Measurements from ENCODE around the gene USO1. TPM values are rescaled to one million over a fixed set of nuclear protein-coding genes. Genes with fewer than 3 reads are reported as not detected.
"Not testable (repeated sequence)": the region's sequence is repeated elsewhere in the genome, so short reads cannot be mapped to it uniquely, and the experiment has no call there.

Gene USO1, protein sequence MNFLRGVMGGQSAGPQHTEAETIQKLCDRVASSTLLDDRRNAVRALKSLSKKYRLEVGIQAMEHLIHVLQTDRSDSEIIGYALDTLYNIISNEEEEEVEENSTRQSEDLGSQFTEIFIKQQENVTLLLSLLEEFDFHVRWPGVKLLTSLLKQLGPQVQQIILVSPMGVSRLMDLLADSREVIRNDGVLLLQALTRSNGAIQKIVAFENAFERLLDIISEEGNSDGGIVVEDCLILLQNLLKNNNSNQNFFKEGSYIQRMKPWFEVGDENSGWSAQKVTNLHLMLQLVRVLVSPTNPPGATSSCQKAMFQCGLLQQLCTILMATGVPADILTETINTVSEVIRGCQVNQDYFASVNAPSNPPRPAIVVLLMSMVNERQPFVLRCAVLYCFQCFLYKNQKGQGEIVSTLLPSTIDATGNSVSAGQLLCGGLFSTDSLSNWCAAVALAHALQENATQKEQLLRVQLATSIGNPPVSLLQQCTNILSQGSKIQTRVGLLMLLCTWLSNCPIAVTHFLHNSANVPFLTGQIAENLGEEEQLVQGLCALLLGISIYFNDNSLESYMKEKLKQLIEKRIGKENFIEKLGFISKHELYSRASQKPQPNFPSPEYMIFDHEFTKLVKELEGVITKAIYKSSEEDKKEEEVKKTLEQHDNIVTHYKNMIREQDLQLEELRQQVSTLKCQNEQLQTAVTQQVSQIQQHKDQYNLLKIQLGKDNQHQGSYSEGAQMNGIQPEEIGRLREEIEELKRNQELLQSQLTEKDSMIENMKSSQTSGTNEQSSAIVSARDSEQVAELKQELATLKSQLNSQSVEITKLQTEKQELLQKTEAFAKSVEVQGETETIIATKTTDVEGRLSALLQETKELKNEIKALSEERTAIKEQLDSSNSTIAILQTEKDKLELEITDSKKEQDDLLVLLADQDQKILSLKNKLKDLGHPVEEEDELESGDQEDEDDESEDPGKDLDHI
- 60.8 and 68.3 TPM in 2 replicates for total RNA-seq (2014; rRNA removed; shearing (Covaris generic))
- polyA plus RNA-seq (2015; cell fraction: cytosol; rRNA removed), result 55.8 and 78.3 TPM in 2 replicates
- polyA plus RNA-seq (2015; cell fraction: nucleus; rRNA removed), result 91.3 and 94.7 TPM in 2 replicates

DNA sequence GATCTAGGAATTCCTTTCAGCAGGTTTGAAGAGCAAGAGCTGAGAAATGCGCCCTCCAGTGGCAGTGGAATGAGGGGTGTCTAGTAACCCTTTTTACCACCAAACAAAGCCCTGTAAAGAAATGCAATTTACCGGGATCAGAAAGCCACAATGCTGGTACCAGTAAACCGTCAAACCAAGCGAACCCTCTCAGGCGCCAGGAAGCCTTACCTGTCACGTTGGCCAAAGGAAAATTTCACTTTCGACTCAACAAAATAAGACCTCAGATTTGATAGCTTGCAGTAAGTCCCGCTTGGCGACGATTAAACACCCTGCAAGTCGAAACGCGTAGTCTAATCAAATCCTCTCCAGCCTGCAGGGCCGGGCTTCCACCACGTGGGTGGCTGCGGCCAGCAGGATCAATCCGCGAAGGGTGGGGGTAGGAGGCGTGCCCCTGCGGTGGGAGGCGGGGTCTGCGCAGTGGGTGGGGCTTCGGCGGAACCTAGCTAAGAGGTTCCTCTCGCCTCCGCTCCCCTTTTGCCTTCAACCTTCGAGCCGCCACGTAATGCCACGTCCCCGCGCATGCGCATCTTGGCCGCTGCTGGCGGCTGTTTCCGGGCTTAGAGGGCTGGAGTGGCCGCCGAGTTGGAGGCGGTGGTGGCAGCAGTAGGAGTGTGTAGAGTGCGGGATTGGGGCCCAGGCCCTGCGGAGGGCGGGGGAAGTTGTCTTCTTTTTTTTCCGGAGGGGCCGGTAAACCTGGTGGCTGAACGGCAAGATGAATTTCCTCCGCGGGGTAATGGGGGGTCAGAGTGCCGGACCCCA lies at the start of gene USO1:
TSS of gene USO1 (plus strand) at position 512 of the 801 bp plus-strand sequence. CDS start at position 755, 243 bp downstream.
- DNase-seq (ENCODE audit: low read depth), result peak; percentile 98

DNA sequence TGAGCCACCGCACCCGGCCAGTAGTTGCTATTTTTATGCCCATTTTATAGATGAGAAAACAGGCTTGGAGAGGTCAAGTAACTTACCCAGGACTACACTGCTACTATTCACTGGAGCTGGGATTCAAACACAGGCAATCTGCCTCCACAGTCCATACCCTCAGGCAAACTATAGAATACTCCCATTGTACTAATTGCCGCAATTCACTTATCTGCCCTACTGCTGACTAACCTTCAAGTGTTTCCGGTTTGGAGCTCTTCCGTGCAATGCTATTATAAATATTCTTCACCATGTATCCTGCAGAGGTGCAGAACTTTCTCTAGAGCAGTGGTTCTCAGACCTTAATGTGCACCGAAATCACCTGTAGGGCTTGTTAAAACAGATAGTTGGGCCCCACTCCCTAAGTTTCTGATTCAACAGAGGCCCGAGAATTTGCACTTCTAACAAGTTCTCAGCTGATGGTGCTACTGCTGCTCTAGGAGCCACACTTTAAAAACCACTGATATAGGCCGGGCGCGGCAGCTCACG lies 49.3 kb upstream of the USO1 start:
- DNase-seq (ENCODE audit: low read depth), result no peak

DNA sequence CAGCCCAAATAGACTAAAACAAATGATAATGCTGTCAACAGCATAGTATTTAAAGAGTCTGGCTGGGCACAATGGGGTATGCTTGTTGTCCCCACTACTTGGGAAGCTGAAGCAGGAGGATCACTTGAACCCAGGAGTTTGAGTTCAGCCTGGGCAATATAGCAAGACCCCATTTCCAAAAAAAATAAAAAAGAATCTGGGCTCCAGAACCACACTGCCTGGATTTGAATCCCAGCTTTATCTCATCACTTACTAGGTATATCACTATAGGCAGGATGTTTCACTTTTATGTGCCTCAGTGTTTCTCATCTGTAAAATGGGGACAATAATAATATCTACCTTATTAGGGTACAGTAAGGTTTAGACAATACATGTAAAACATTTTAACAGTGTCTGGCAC lies 45.9 kb upstream of the USO1 start:
- no peak for DNase-seq (ENCODE audit: low read depth)

DNA sequence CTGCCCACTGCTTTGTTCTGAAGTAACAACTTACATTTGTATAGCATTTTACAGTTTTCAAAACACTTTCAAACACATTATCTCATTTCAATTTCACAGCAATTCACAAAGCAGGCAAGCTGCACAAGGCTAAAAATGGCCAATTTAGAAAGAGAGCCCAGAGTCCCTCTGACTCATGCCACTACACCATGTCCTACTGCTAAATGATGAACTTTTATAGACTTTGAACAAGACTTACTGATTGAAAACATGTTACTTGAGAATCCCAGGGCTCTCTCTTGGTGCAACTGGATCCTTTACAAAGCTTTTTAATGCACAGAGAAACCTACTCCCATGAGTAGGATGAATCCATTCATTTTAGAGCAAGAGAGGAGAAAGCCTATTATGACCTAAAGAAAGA lies 45.4 kb upstream of the USO1 start:
- no peak for DNase-seq (ENCODE audit: low read depth)

DNA sequence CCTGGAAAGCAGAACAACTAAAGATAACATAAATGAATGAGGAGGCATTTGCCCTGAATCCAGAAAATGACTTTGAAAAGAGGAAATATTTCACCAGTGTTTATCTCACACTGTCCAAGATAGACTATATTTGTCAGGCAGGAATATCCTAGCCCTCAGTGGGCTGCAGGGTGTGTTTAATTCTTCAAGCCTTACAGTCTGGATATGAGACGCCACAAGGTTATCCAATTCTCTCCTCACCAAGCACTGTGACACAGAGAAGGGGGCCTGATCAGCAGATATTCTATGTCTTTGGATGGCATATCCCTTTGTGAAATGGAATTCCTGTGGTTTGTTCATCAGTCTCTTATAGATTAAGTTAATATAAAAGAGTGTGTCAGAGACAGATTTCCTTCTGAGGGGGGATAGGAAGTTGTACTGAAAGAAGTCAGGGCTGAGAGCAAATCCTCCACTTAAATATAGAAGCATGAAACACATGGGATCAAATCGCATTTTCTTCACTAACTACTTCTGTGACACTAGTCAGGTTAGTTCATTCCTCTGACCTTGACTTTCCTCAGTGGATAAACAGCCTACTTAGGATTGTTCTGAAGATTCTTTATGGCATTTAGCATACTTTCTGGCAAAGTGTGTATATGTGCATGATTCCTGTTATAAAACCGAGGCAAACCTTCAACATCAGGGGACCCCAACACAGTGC lies 44.4 kb upstream of the USO1 start:
- DNase-seq (ENCODE audit: low read depth), result no peak

DNA sequence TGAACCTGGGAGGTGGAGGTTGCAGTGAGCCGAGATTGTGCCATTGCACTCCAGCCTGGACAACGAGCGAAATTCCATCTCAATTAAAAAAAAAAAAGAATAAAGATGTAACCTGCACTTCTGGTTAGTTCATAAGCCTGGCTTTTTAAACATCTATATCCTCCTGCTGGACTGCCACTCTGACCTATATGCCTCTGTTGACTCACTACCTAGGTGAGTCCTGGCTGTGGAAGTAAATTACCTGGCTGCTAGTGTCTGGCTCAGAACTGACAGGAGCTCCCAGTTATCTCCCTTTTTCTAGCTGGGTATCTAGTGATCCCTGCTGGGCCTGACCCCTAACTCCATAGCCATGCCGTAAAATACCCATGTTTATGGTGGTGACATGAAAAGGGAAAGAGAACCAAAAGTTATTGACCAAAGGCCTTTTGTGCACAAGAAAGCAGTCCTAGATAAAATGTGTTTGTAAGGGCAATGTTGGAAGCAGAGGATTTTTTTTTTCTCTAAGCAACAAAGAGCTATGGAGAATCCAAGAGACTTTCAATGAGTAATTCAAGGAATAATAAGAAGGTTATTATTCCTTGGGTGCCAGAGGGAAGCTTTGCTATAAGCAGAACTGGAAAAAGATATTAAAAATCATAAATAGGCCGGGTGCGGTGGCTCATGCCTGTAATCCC lies 40.8 kb upstream of the USO1 start:
- DNase-seq (ENCODE audit: low read depth), result no peak

DNA sequence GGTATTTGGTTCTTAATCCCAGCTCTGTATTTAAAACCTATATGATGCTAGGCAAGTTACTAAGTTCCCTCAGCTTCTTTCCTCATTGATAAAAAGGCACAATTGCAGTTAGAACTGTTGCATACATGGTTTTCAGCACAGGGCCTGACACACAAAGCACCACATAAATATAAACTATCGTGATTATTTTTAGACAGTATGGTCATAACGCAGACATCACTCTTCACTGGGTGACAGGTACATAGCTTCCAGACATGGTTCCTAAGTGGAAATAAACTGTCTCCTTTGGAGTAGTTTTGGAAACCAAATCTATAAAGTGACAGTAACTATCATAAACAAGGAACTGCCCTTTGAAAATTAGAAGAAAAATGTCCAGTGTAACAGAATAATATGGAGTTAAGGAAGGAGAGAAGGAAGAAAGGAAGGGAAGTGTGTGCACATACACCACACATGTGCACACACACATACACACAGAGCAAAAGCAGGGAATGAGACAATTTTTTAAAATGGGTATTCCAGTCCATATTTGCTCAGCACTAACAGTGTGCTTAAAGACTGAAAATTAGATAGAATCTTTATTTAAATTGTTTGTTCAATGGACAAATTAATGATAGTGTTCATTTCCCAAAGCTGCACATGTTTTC lies 38.7 kb upstream of the USO1 start:
- DNase-seq (ENCODE audit: low read depth), result no peak

DNA sequence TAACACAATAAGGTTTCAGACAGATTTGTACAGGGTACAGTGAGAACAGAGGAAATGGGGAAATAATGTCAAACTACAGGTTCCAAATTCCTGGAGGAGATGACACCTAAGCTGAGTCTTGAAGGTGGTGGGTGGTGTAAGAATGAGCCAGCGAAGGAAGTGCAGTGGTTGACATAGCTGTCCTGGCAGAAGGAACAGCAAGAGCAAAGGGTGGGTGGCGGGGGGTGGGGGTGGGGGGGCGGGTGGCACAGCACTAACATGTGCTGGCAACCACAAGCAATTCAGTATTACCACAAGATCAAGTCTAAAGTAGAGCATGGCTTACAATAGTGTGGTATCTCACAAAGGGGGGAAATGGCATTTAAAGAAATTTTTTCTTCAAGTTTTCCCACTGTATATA lies 38.0 kb upstream of the USO1 start:
- DNase-seq (ENCODE audit: low read depth), result no peak

DNA sequence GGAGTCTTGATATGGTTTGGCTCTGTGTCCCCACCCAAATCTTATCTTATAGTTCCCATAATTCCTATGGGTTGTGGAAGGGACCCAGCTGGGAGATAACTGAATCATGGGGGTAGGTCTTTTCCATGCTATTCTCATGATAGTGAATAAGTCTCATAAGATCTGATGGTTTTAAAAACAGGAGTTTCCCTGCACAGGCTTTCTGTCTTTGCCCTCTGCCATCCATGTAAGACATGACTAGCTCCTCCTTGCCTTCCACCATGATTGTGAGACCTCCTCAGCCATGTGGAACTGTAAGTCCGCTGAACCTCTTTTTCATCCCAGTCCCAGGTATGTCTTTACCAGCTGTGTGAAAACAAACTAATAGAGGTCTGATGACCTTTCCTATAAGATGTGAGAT lies 37.3 kb upstream of the USO1 start:
- DNase-seq (ENCODE audit: low read depth), result not testable (repeated sequence)

DNA sequence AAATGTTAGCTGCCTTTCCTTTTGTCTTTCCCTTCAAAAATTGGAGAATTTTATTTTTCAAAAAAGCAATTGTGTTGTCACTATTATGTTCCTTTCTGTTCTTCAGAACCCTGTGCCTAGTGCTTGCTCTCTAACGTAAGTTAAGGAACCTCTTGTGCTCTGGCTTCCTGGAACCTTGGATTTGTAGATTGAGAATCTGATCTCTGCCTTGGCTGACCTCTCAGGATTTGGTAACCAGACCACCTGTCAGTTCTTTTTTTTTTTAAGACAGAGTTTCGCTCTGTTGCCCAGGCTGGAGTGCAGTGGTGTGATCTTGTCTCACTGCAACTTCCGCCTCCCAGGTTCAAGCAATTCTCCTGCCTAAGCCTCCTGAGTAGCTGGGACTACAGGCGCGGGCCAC lies 32.3 kb upstream of the USO1 start:
- not testable (repeated sequence) for DNase-seq (ENCODE audit: low read depth)

DNA sequence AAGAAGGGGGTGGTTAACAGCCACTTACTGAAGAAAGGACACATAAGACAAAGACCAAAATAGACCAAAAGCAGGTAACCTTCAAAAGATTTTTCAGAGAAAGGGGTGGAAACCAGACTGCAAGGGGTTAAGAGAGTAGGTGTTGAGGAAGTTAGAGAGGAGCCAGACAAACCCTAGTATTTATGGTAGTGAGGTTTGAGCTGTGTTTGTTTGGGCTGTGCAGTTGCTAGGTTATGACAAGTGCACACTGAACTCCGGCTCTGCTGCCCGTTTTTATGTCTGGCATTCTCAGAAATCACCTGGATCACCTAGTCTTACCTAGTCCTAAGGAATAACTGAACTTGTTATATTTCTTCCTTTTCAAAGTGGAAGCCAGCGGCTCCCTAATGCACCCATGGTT lies 28.3 kb upstream of the USO1 start:
- DNase-seq (ENCODE audit: low read depth), result no peak

DNA sequence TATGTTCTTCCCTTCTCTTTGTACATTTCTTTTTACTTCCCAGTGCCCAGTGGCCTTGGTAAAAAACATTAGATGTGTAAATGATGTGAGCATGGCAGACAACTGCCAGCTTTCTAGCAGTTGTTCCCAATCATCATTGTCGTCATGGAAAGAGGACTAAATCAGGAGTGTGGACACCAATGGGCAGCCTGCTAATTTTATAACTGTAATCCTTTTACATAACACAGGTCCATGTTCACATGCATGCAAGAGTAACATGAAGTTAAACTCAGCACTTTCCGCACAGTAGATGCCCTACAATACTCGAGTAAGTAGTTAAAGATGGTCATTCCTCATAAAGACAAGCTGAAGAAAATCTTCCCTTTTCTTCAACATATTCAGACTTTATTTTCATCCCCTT lies 27.8 kb upstream of the USO1 start:
- no peak for DNase-seq (ENCODE audit: low read depth)

DNA sequence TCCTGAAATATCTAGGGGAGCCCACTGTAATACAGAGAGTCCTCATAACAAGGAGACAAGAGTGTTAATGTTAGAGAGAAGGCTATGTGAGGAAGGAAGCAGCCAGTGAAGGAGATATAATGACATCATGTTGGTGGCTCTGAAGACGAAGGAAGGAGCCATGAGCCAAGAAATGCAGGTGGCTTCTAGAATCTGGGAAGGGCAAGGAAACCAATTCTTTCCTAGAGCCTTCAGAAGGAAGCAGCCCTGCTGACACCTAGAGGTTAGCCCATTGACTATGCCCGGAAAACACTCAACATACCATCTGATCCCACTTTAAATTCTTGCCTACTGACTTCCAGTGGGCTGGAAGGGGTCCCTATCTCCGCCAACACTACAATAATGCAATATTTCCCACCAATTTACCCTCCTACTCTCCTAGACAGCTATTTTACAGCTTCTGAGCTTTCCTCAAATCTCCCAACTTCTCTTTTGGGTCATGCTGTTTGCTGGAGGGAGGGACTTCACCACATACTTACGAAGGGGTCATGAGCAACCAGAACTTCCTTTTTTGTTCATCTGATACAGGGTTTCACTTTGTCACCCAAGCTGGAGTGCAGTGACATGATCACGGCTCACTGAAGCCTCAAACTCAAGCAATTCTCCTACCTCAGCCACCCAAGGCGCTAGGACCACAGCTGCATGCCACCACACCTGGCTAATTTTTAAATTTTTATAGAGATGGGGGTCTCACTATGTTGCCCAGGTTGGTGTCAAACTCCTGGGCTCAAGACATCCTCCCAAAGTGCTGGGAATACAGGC lies 26.0 kb upstream of the USO1 start:
- DNase-seq (ENCODE audit: low read depth), result no peak

DNA sequence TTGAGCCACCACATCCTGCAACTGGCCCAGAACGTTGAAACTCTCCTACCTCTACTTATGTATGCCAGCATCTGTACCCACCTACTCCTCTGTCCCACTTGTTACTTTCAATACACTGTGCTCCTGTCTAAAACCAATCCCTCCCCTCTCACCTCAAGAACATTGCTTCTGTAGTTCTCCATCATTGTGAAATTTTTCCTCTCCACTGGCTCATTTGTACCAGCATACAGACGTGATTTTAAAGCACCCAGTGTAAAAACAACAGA lies 25.5 kb upstream of the USO1 start:
- DNase-seq (ENCODE audit: low read depth), result no peak

DNA sequence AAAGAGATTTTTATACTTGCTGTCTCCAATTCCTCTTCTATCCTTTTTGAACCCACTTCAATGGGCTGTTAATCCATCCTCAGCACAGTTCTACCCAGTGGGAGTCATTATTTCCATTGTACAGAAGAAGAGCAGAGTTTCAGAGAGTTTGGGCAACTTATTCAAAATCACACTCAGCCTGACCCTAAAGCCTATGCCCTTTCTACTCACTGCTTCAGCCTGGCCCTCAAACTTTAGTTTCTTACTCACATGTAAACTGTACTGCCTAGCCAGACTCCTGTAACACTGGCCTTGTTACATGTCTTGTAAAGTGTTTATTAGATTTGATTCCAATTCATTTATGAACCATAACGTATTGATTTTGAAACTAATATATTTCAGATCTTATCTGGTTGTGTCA lies 25.1 kb upstream of the USO1 start:
- DNase-seq (ENCODE audit: low read depth), result no peak

DNA sequence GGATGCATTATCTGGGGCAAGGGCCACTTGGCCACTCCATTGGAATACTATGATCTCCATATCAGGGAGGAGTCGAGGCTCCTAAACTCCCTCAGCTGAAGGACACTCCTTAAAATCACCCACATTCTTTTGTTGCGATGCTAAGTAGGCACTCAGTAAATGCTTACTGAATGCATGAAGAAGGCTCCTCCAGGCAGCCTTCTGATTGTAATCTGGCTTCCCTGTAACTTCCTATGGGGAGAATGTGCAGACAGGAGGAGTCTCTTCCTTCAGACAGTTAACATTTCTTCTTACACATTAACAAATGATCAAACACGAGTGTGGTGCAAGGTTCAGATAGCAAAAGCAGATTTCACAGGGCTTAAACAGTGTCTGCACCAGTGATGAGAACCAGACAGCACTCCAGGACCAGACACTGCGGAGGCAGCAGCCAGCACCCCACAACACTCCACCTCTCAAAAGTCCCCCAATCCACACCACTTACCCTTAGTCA lies 21.4 kb upstream of the USO1 start:
- DNase-seq (ENCODE audit: low read depth), result no peak

DNA sequence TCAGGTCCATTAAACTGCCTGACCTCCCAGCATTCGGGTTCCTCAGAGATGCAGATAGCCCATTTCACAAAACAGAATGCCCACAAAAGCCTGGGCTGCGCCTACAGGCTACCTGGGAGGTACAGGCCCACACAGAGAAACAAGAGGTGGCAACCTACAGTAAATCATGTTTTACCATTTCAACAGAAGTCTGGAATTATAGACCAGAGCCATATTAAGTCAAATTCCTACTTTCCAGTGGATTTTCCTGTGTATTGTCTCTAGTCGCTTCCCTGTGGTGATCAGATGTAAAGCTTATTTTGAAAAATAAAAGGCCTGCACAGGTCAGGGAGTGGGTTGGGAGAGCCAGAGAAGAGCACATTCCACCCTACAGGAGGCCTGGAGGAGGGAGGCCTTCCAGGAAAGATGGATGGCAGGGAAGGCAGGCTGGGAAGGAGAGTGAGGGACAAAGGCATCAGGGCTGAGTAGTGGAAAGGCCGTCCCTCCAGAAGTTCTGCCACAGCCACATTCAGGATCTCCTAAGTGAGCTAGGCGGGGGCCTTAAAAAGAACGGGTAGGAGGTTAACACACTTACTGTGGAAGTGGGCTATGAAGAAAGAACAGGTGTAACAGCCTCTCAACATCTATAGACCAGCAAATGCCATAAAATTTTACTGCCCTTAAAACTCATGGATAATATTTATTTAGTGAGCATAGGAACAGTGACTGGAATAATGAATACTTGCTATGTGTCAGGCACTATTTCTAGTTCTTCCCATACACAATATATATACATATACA lies 19.0 kb upstream of the USO1 start:
- DNase-seq (ENCODE audit: low read depth), result no peak

DNA sequence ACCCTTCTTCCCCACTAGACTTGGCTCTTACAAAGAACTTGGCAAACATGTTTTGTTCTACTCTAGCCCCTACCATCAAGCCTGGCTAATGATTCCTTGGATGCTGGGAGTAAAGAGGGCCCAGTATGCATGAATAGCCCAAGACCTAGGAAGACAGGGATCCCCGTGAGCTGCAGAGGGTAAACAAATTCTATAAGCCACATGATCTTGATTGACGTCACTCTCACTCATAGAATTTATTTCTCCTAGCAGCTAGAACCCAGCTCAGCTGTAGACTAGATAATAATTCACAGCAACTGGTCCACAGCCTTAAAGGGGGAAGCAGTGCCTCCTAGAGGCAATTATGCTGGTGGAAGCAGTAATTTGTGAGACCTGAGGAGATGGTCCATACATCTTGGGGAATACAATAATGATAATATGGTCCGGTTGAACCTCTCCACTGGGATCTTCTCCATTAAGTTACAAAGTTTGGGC lies 16.1 kb upstream of the USO1 start:
- no peak for DNase-seq (ENCODE audit: low read depth)
